ENCODE results near the gene RYR1.
"Not testable (repeated sequence)": the region's sequence is repeated elsewhere in the genome, so short reads cannot be mapped to it uniquely, and the experiment has no call there.

The RYR1 gene

DNA sequence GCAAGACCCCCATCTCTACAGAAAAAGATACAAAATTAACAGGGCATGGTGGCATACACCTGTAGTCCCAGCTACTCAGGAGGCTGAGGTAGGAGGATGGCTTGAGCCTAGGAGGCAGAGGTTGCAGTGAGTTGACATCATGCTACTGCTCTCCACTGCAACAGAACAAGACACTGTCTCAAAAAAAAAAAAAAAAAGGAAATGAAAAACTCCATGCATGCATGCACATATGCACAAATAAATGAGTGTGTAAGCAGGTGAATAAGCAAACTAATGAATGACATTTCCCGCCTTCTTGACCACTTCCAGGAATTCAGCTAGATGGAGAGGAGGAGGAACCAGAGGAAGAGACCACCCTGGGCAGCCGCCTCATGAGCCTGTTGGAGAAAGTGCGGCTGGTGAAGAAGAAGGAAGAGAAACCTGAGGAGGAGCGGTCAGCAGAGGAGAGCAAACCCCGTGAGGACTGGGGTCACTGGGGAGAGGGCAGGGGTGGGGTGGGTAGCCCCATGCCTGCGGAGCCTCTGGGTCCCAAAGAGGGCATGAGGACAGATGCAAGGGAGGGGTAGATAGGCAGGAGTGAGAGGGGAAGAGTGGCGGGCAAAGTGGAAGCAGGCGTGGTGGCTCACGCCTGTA is 58.8 kb downstream of the RYR1 start:
- H3K36me3 ChIP-seq (ENCODE audit: low read depth): no peaks in the 10 kb centered on the region
- no peaks in the 10 kb centered on the region for H3K27me3 ChIP-seq (ENCODE audit: insufficient read depth, poor library complexity, severe bottlenecking)
- ATAC-seq (ENCODE audit: low read depth): no peak
- no peak overlapping the region for H3K4me3 ChIP-seq (ENCODE audit: severe bottlenecking)
- H3K4me1 ChIP-seq (ENCODE audit: insufficient read depth, poor library complexity, severe bottlenecking): no peaks in the 10 kb centered on the region
- TF ChIP-seq, protein P1, sequence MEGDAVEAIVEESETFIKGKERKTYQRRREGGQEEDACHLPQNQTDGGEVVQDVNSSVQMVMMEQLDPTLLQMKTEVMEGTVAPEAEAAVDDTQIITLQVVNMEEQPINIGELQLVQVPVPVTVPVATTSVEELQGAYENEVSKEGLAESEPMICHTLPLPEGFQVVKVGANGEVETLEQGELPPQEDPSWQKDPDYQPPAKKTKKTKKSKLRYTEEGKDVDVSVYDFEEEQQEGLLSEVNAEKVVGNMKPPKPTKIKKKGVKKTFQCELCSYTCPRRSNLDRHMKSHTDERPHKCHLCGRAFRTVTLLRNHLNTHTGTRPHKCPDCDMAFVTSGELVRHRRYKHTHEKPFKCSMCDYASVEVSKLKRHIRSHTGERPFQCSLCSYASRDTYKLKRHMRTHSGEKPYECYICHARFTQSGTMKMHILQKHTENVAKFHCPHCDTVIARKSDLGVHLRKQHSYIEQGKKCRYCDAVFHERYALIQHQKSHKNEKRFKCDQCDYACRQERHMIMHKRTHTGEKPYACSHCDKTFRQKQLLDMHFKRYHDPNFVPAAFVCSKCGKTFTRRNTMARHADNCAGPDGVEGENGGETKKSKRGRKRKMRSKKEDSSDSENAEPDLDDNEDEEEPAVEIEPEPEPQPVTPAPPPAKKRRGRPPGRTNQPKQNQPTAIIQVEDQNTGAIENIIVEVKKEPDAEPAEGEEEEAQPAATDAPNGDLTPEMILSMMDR (IDR thresholded peaks at IDR 0.05; ENCODE audit: poor library complexity, severe bottlenecking): no peak
- H3K9me3 ChIP-seq (ENCODE audit: severe bottlenecking): no peaks in the 10 kb centered on the region
- no peak for DNase-seq (ENCODE audit: low spot score)
- no peak overlapping the region for H3K27ac ChIP-seq (ENCODE audit: poor library complexity, severe bottlenecking)

DNA sequence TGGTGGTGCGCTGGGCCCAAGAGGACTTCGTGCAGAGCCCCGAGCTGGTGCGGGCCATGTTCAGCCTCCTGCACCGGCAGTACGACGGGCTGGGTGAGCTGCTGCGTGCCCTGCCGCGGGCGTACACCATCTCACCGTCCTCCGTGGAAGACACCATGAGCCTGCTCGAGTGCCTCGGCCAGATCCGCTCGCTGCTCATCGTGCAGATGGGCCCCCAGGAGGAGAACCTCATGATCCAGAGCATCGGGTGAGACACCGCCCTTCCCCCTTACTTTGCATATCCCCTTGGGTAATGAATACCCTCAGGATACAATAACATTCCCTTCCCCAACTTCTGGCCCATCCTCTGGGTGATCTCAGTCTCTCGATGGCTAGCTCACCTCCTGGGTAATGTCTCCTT is 60.9 kb downstream of the RYR1 start:
- TF ChIP-seq, protein P1 (IDR thresholded peaks at IDR 0.05; ENCODE audit: poor library complexity, severe bottlenecking): no peak
- Histone ChIP-seq H3K27ac (ENCODE audit: poor library complexity, severe bottlenecking) (no peak overlapping the region), H3K9me3 (ENCODE audit: severe bottlenecking) (no peaks in the 10 kb centered on the region), H3K4me3 (ENCODE audit: severe bottlenecking) (no peak overlapping the region), H3K36me3 (ENCODE audit: low read depth) (no peaks in the 10 kb centered on the region), H3K4me1 (ENCODE audit: insufficient read depth, poor library complexity, severe bottlenecking) (no peaks in the 10 kb centered on the region), H3K27me3 (ENCODE audit: insufficient read depth, poor library complexity, severe bottlenecking) (no peaks in the 10 kb centered on the region)
- ATAC-seq (ENCODE audit: low read depth): no peak
- DNase-seq (ENCODE audit: low spot score): no peak

DNA sequence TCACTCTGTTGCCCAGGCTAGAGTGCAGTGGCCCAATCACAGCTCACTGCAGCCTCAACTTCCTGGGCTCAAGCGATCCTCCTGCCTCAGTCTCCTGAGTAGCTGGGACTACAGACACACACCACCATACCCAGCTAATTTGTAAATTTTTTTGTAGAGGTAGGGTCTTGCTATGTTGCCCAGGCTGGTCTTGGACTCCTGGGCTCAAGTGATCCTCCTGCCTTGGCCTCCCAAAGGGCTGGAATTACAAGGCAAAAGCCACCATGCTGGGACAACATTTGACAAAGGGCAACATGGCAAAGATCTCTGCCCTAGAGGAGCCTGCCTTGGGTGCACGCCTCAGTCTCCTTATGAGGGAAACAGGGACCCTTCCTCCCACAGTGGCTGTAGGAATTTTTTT is 61.9 kb downstream of the RYR1 start:
- not testable (repeated sequence) for ATAC-seq (ENCODE audit: low read depth); H3K4me1 ChIP-seq (ENCODE audit: insufficient read depth, poor library complexity, severe bottlenecking); H3K9me3 ChIP-seq (ENCODE audit: severe bottlenecking); H3K27me3 ChIP-seq (ENCODE audit: insufficient read depth, poor library complexity, severe bottlenecking); H3K27ac ChIP-seq (ENCODE audit: poor library complexity, severe bottlenecking); H3K4me3 ChIP-seq (ENCODE audit: severe bottlenecking); H3K36me3 ChIP-seq (ENCODE audit: low read depth); DNase-seq (ENCODE audit: low spot score)

DNA sequence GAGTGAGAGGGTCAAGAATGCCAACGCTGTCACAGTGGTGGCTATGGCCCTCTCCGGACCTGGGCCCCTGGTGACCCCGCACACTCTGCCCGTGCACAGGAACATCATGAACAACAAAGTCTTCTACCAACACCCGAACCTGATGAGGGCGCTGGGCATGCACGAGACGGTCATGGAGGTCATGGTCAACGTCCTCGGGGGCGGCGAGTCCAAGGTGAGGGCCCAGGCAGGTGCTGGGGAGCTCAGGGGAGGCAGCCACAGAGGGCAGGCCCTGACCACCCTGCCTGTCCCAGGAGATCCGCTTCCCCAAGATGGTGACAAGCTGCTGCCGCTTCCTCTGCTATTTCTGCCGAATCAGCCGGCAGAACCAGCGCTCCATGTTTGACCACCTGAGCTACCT is 62.6 kb downstream of the RYR1 start:
- Histone ChIP-seq H3K27me3 (ENCODE audit: insufficient read depth, poor library complexity, severe bottlenecking) (no peaks in the 10 kb centered on the region), H3K27ac (ENCODE audit: poor library complexity, severe bottlenecking) (no peak overlapping the region), H3K9me3 (ENCODE audit: severe bottlenecking) (no peaks in the 10 kb centered on the region), H3K4me3 (ENCODE audit: severe bottlenecking) (no peak overlapping the region), H3K36me3 (ENCODE audit: low read depth) (no peaks in the 10 kb centered on the region), H3K4me1 (ENCODE audit: insufficient read depth, poor library complexity, severe bottlenecking) (no peaks in the 10 kb centered on the region)
- TF ChIP-seq, protein P1 (IDR thresholded peaks at IDR 0.05; ENCODE audit: poor library complexity, severe bottlenecking): no peak
- ATAC-seq (ENCODE audit: low read depth) (no peak), DNase-seq (ENCODE audit: low spot score) (no peak)

DNA sequence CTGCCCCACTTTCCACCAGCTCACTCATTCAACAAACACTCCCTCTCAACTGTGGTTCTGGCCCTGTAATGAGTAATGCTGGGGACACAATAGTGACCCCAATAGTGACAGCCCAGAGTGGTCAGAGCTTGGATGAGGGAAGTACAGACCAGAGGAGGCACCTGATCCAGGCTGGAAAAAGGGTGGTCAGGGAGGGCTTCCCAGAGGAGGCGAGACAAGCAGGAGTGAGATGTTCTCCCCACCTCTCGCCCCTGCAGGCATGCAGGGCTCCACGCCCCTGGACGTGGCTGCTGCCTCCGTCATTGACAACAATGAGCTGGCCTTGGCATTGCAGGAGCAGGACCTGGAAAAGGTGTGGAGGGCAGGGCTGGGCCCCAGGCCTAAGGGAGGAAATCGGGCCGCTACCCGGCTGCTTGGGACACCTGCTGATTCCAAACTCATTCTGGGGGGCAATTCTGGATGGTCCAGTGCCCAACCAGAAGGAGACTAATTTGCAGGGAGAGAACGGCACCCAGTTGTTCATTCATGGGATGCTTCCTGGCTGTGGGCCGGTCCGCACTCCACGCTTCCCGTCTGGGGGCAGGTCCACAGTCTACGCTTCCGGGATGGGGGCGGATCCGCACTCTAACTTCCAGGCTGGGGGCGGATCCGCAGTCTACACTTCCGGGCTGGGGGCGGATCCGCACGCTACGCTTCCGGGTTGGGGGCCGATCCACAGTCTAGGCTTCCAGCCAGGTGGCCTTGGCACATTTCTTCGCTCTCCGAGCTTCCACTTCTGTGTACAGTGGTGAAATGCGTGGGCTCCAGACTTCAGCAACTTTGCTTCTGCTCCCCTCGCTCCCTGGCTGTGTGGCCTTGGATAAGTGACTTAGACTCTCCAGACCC is 63.4 kb downstream of the RYR1 start:
- Histone ChIP-seq H3K9me3 (ENCODE audit: severe bottlenecking) (no peaks in the 10 kb centered on the region), H3K4me3 (ENCODE audit: severe bottlenecking) (no peak overlapping the region), H3K36me3 (ENCODE audit: low read depth) (no peaks in the 10 kb centered on the region), H3K27ac (ENCODE audit: poor library complexity, severe bottlenecking) (no peak overlapping the region), H3K4me1 (ENCODE audit: insufficient read depth, poor library complexity, severe bottlenecking) (no peaks in the 10 kb centered on the region), H3K27me3 (ENCODE audit: insufficient read depth, poor library complexity, severe bottlenecking) (no peaks in the 10 kb centered on the region)
- ATAC-seq (ENCODE audit: low read depth): no peak
- no peak for DNase-seq (ENCODE audit: low spot score)
- TF ChIP-seq, protein P1 (IDR thresholded peaks at IDR 0.05; ENCODE audit: poor library complexity, severe bottlenecking): no peak
